Middle frontal gyrus (tissue), 1 donor: ENCODE data around the gene ALG14.
"Not testable (repeated sequence)": the region's sequence is repeated elsewhere in the genome, so short reads cannot be mapped to it uniquely, and the experiment has no call there.

Experiments used
- DNase-seq: peaks from one replicate; pipeline ENCODE4 v3.0.0-alpha.2; 2015; ENCODE audit warnings: low spot score; ENCODE audit errors: extremely low spot score

The ALG14 gene

GRCh38 chr1:94955767-94956632 lies 116.8 kb downstream of the ALG14 start:
- no peak for DNase-seq

GRCh38 chr1:94954263-94955220 lies 118.2 kb downstream of the ALG14 start:
- DNase-seq: no peak

- no peak for DNase-seq
Measured at GRCh38 chr1:94953746-94954145, 119.0 kb downstream of the ALG14 start.

- no peak for DNase-seq
Measured at GRCh38 chr1:94953107-94953506, 119.6 kb downstream of the ALG14 start.

GRCh38 chr1:94952539-94952938 lies 120.2 kb downstream of the ALG14 start:
- DNase-seq: no peak

- no peak for DNase-seq
Measured at GRCh38 chr1:94951509-94952208, 121.1 kb downstream of the ALG14 start.

- DNase-seq: no peak
Measured at GRCh38 chr1:94951046-94951445, 121.7 kb downstream of the ALG14 start.

- DNase-seq: no peak
Measured at GRCh38 chr1:94949681-94950661, 122.8 kb downstream of the ALG14 start.

GRCh38 chr1:94947437-94947836 lies 125.3 kb downstream of the ALG14 start:
- DNase-seq: no peak

GRCh38 chr1:94946886-94947285 lies 125.9 kb downstream of the ALG14 start:
- no peak for DNase-seq

GRCh38 chr1:94942171-94943128 lies 130.3 kb downstream of the ALG14 start:
- no peak for DNase-seq

GRCh38 chr1:94941480-94941879 lies 131.3 kb downstream of the ALG14 start:
- DNase-seq: not testable (repeated sequence)

GRCh38 chr1:94940738-94941137 lies 132.0 kb downstream of the ALG14 start:
- no peak for DNase-seq

- DNase-seq: no peak
Measured at GRCh38 chr1:94937820-94938219, 134.9 kb downstream of the ALG14 start.

- no peak for DNase-seq
Measured at GRCh38 chr1:94936861-94937620, 135.7 kb downstream of the ALG14 start.

- DNase-seq: no peak
Measured at GRCh38 chr1:94935476-94935875, 137.3 kb downstream of the ALG14 start.

GRCh38 chr1:94935034-94935433 lies 137.7 kb downstream of the ALG14 start:
- no peak for DNase-seq

GRCh38 chr1:94934551-94934950 lies 138.2 kb downstream of the ALG14 start:
- DNase-seq: no peak
